Liver (tissue), 9 donors: ENCODE measurements around the gene CTNND1. TPM values are rescaled to one million over a fixed set of nuclear protein-coding genes. Genes with fewer than 3 reads are reported as not detected.

Experiments used
- DNase-seq: peaks from one replicate; pipeline ENCODE4 v3.0.0-alpha.2; 2017; ENCODE audit warnings: low spot score
- H3K27ac ChIP-seq, 2 donors: one replicate each; pipeline ENCODE4 v1.7.0; 2013; ENCODE audit warnings: inconsistent platforms in 2 of 2, low read length in 2 of 2, control low read depth in 1 of 2, low read depth in 1 of 2, mild to moderate bottlenecking in 1 of 2
- H3K27me3 ChIP-seq, 4 donors: one replicate each; pipeline versions ENCODE4 v1.6.1 to v1.7.0; 2013; ENCODE audit warnings: low read length in 3 of 4, inconsistent platforms in 1 of 4, mild to moderate bottlenecking in 1 of 4, moderate library complexity in 1 of 4; ENCODE audit not compliant: control insufficient read depth in 4 of 4, insufficient read depth in 4 of 4
- H3K36me3 ChIP-seq, 4 donors: one replicate each; pipeline versions ENCODE4 v1.6.1 to v1.7.0; 2013; ENCODE audit warnings: low read length in 3 of 4, mild to moderate bottlenecking in 3 of 4, low read depth in 1 of 4, moderate library complexity in 1 of 4; ENCODE audit not compliant: control insufficient read depth in 4 of 4, insufficient read depth in 3 of 4
- H3K4me1 ChIP-seq, 4 donors: one replicate each; pipeline versions ENCODE4 v1.6.1 to v1.7.0; 2013; ENCODE audit warnings: low read length in 3 of 4, mild to moderate bottlenecking in 3 of 4, moderate library complexity in 1 of 4; ENCODE audit not compliant: control insufficient read depth in 4 of 4, insufficient read depth in 4 of 4
- H3K4me3 ChIP-seq, 3 donors: one replicate each; pipeline versions ENCODE4 v1.6.1 to v1.7.0; 2013; ENCODE audit warnings: low read length in 3 of 3, control low read depth in 1 of 3, low read depth in 1 of 3, mild to moderate bottlenecking in 1 of 3
- H3K9ac ChIP-seq, 2 donors: one replicate each; pipeline ENCODE4 v1.7.0; 2013; ENCODE audit warnings: low read length in 2 of 2, mild to moderate bottlenecking in 2 of 2, moderate library complexity in 2 of 2, control low read depth in 1 of 2, low read depth in 1 of 2
- H3K9me3 ChIP-seq, 4 donors: one replicate each; pipeline versions ENCODE4 v1.6.1 to v1.7.0; 2013; ENCODE audit warnings: low read length in 3 of 4; ENCODE audit not compliant: control insufficient read depth in 4 of 4
- EGR1 ChIP-seq, 2 donors: IDR thresholded peaks; 2 replicates each; pipeline ENCODE4 v1.6.1; 2016 to 2018; ENCODE audit warnings: antibody characterized with exemption in 2 of 2, low read depth in 2 of 2
- FOXA1 ChIP-seq: IDR thresholded peaks from 2 replicates; pipeline ENCODE4 v1.6.1; 2016; ENCODE audit warnings: antibody characterized with exemption
- FOXA2 ChIP-seq: IDR thresholded peaks from 2 replicates; pipeline ENCODE4 v1.6.1; 2016; ENCODE audit warnings: antibody characterized with exemption
- GABPA ChIP-seq, 2 donors: IDR thresholded peaks in 1 of 2; conservative IDR thresholded peaks in 1 of 2; 2 replicates each; pipeline ENCODE4 v1.6.1; 2016; ENCODE audit warnings: antibody characterized with exemption in 2 of 2, mild to moderate bottlenecking in 1 of 2, moderate library complexity in 1 of 2
- HNF4A ChIP-seq, 2 donors: conservative IDR thresholded peaks; 2 replicates each; pipeline ENCODE4 v1.6.1; 2016; ENCODE audit warnings: antibody characterized with exemption in 2 of 2, mild to moderate bottlenecking in 2 of 2
- HNF4G ChIP-seq: IDR thresholded peaks from 2 replicates; pipeline ENCODE4 v1.6.1; 2016; ENCODE audit warnings: antibody characterized with exemption
- JUND ChIP-seq, 2 donors: IDR thresholded peaks; 2 replicates each; pipeline ENCODE4 v1.6.1; 2016; ENCODE audit warnings: antibody characterized with exemption in 2 of 2
- NR2F2 ChIP-seq: IDR thresholded peaks from 2 replicates; pipeline ENCODE4 v1.6.1; 2016; ENCODE audit warnings: antibody characterized with exemption
- RAD21 ChIP-seq, 2 donors: IDR thresholded peaks; 2 replicates each; pipeline ENCODE4 v1.6.1; 2016; ENCODE audit warnings: antibody characterized with exemption in 2 of 2, mild to moderate bottlenecking in 2 of 2
- RXRA ChIP-seq, 2 donors: IDR thresholded peaks; 2 replicates each; pipeline ENCODE4 v1.6.1; 2017 to 2018; ENCODE audit warnings: antibody characterized with exemption in 2 of 2, mild to moderate bottlenecking in 1 of 2
- SP1 ChIP-seq: IDR thresholded peaks from 2 replicates; pipeline ENCODE4 v1.6.1; 2018; ENCODE audit warnings: antibody characterized with exemption, mild to moderate bottlenecking
- TAF1 ChIP-seq: conservative IDR thresholded peaks from 2 replicates; pipeline ENCODE4 v1.6.1; 2016; ENCODE audit warnings: antibody characterized with exemption, mild to moderate bottlenecking
- YY1 ChIP-seq: IDR thresholded peaks from 2 replicates; pipeline ENCODE4 v1.6.1; 2016; ENCODE audit warnings: antibody characterized with exemption, mild to moderate bottlenecking
- WGBS: extraction: QIAGEN DNeasy Blood & Tissue Kit; methylation state at CpG from one replicate; pipeline ENCODE4 v1.1.7; 2013; 5-methylcytosine and 5-hydroxymethylcytosine counted together
- polyA plus RNA-seq, 2 donors: library from polyadenylated mRNA; stranded (reverse) in 1 of 2; unstranded in 1 of 2; fragments of 200-250 nt in 1 of 2; fragments of >200 nt in 1 of 2; fragmentation: Nextera tagmentation in 1 of 2; extraction: Ambion mirVana in 1 of 2; gene quantifications; one replicate each; pipeline versions ENCODE4 v1.2.1 to v1.2.3, GENCODE V29; 2013 to 2015
- total RNA-seq, 2 donors: library from RNA; depleted of rRNA; stranded (reverse); fragments of >200 nt; gene quantifications; one replicate each; pipeline ENCODE4 v1.2.3, GENCODE V29; 2014
- TF ChIP-seq, protein P1 (sequence below): IDR thresholded peaks from 2 replicates; pipeline ENCODE4 v1.6.1; 2016; ENCODE audit warnings: antibody characterized with exemption, mild to moderate bottlenecking
- TF ChIP-seq, protein P2 (sequence below): IDR thresholded peaks from 2 replicates; pipeline ENCODE4 v1.6.1; 2016; ENCODE audit warnings: antibody characterized with exemption
- TF ChIP-seq, protein P3 (sequence below): fragments of 150-350 bp; IDR thresholded peaks from 2 replicates; pipeline ENCODE4 v1.5.1; 2017; ENCODE audit warnings: improper control_type of control experiment, low read depth, low read length; ENCODE audit not compliant: missing input control
- TF ChIP-seq, protein P4 (sequence below): IDR thresholded peaks from 2 replicates; pipeline ENCODE4 v1.6.1; 2016; ENCODE audit warnings: antibody characterized with exemption
- TF ChIP-seq, protein P5 (sequence below): IDR thresholded peaks from 2 replicates; pipeline ENCODE4 v1.6.1; 2016; ENCODE audit warnings: antibody characterized with exemption
- donor health status: healthy.
- donor health status: healthy.
- donor health status: healthy.
- donor health status: healthy.
- donor health status: healthy.

The CTNND1 gene
- total and polyA plus RNA-seq, 4 donors = 21.5 to 97.1 (median 58.0) TPM

DNA sequence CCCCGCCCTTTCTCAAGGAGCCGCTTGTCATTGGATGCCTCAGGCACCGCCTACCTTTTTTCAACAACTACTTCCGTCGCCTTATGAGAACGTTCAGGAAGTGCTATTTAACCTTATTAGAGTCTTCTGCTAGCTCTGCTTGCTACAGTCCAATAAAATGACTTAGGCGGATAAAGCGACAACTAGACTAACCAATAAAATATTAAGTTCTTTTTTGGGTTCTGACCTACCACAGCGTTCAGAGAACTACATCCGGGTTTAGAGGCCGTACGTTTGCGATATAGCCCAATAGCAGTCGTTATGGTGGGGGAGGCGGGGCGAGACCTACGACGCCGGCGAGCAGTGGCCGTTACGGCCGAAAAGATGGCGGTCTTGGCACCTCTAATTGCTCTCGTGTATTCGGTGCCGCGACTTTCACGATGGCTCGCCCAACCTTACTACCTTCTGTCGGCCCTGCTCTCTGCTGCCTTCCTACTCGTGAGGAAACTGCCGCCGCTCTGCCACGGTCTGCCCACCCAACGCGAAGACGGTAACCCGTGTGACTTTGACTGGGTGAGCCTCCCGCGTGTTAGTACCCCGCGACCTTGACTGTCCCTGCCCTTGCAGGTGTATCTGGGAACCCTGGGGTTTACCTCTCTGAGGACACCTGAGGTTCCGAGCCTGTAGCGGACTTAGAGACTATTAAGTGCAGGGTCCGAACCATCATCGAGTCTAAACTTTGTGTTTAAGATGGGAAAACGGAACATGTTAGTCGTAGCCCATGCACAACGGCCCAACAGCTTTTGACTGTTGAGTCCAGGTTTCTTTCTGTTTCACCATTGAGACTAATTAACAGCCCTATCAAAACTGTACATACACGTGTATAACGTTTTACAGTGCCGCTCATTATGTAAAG is 49.1 kb upstream of the CTNND1 start, which contains the start of gene TMX2:
TSS of gene TMX2 (plus strand) at position 338 of the 895 bp plus-strand sequence. CDS start at position 364, 26 bp downstream.
- no peaks in the 10 kb centered on the region for H3K9me3 ChIP-seq
- H3K27ac ChIP-seq = peak within 1 kb of the TSS; percentile 60 to 86
- peak within 1 kb of the TSS; percentile 76 to 80 for H3K9ac ChIP-seq
- H3K36me3 ChIP-seq = peaks cover 0 to 2% (median 0%) of the 10 kb centered on the region in 4 donors
- under 1% methylated on average over 53 of the region's 53 CpGs for WGBS
- TF ChIP-seq FOXA1 = no peak
- TF ChIP-seq, protein P1, sequence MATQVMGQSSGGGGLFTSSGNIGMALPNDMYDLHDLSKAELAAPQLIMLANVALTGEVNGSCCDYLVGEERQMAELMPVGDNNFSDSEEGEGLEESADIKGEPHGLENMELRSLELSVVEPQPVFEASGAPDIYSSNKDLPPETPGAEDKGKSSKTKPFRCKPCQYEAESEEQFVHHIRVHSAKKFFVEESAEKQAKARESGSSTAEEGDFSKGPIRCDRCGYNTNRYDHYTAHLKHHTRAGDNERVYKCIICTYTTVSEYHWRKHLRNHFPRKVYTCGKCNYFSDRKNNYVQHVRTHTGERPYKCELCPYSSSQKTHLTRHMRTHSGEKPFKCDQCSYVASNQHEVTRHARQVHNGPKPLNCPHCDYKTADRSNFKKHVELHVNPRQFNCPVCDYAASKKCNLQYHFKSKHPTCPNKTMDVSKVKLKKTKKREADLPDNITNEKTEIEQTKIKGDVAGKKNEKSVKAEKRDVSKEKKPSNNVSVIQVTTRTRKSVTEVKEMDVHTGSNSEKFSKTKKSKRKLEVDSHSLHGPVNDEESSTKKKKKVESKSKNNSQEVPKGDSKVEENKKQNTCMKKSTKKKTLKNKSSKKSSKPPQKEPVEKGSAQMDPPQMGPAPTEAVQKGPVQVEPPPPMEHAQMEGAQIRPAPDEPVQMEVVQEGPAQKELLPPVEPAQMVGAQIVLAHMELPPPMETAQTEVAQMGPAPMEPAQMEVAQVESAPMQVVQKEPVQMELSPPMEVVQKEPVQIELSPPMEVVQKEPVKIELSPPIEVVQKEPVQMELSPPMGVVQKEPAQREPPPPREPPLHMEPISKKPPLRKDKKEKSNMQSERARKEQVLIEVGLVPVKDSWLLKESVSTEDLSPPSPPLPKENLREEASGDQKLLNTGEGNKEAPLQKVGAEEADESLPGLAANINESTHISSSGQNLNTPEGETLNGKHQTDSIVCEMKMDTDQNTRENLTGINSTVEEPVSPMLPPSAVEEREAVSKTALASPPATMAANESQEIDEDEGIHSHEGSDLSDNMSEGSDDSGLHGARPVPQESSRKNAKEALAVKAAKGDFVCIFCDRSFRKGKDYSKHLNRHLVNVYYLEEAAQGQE = peak; percentile 34
- peak in 1 of 2 donors; percentile 1 for TF ChIP-seq HNF4A (conservative IDR thresholded peaks at IDR 0.05)
- TF ChIP-seq JUND (IDR thresholded peaks at IDR 0.05) = peak in 1 of 2 donors; percentile 75
- TF ChIP-seq, protein P2, sequence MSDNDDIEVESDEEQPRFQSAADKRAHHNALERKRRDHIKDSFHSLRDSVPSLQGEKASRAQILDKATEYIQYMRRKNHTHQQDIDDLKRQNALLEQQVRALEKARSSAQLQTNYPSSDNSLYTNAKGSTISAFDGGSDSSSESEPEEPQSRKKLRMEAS = peak; percentile 7
- TF ChIP-seq RAD21 (IDR thresholded peaks at IDR 0.05) = peak in 1 of 2 donors; percentile 14
- TF ChIP-seq TAF1 = peak; percentile 59
- TF ChIP-seq, protein P3, sequence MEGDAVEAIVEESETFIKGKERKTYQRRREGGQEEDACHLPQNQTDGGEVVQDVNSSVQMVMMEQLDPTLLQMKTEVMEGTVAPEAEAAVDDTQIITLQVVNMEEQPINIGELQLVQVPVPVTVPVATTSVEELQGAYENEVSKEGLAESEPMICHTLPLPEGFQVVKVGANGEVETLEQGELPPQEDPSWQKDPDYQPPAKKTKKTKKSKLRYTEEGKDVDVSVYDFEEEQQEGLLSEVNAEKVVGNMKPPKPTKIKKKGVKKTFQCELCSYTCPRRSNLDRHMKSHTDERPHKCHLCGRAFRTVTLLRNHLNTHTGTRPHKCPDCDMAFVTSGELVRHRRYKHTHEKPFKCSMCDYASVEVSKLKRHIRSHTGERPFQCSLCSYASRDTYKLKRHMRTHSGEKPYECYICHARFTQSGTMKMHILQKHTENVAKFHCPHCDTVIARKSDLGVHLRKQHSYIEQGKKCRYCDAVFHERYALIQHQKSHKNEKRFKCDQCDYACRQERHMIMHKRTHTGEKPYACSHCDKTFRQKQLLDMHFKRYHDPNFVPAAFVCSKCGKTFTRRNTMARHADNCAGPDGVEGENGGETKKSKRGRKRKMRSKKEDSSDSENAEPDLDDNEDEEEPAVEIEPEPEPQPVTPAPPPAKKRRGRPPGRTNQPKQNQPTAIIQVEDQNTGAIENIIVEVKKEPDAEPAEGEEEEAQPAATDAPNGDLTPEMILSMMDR = no peak
- TF ChIP-seq RXRA (IDR thresholded peaks at IDR 0.05) = peak in 1 of 2 donors; percentile 32
- TF ChIP-seq FOXA2 = no peak
- peak; percentile 99 for TF ChIP-seq YY1
- TF ChIP-seq HNF4G = peak; percentile 7
- TF ChIP-seq, protein P4, sequence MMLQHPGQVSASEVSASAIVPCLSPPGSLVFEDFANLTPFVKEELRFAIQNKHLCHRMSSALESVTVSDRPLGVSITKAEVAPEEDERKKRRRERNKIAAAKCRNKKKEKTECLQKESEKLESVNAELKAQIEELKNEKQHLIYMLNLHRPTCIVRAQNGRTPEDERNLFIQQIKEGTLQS = no peak
- no peak for TF ChIP-seq EGR1 (IDR thresholded peaks at IDR 0.05; ENCODE audit: low read depth in 2 of 2)
- TF ChIP-seq GABPA (IDR thresholded peaks at IDR 0.05 in 1 of 2, conservative IDR thresholded peaks at IDR 0.05 in 1 of 2) = peak; percentile 96 to 98
- TF ChIP-seq, protein P5, sequence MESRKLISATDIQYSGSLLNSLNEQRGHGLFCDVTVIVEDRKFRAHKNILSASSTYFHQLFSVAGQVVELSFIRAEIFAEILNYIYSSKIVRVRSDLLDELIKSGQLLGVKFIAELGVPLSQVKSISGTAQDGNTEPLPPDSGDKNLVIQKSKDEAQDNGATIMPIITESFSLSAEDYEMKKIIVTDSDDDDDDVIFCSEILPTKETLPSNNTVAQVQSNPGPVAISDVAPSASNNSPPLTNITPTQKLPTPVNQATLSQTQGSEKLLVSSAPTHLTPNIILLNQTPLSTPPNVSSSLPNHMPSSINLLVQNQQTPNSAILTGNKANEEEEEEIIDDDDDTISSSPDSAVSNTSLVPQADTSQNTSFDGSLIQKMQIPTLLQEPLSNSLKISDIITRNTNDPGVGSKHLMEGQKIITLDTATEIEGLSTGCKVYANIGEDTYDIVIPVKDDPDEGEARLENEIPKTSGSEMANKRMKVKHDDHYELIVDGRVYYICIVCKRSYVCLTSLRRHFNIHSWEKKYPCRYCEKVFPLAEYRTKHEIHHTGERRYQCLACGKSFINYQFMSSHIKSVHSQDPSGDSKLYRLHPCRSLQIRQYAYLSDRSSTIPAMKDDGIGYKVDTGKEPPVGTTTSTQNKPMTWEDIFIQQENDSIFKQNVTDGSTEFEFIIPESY = peak; percentile 60
- TF ChIP-seq NR2F2 = peak; percentile 87
- peak; percentile 94 for TF ChIP-seq SP1
- H3K4me3 ChIP-seq = peak within 1 kb of the TSS; percentile 86 to 97 (median 95)
- peaks cover 10 to 34% (median 31%) of the 10 kb centered on the region in 4 donors for H3K4me1 ChIP-seq
- peak; percentile 87 for DNase-seq
- no peaks in the 10 kb centered on the region for H3K27me3 ChIP-seq
